BE2C (cell line): ENCODE results near the gene MEF2A.

Source experiments
- DNase-seq: peaks from one replicate; pipeline ENCODE4 v3.0.0-alpha.2; 2020
- H3K27me3 ChIP-seq: fragments of 250-450 bp; sonication (Bioruptor Pico); 2 replicates; pipeline ENCODE4 v1.5.1; 2020; ENCODE audit warnings: mild to moderate bottlenecking
- H3K36me3 ChIP-seq: fragments of 250-450 bp; sonication (Bioruptor Pico); 2 replicates; pipeline ENCODE4 v1.5.1; 2020; ENCODE audit warnings: mild to moderate bottlenecking
- H3K4me1 ChIP-seq: fragments of 250-450 bp; sonication (Bioruptor Pico); 2 replicates; pipeline ENCODE4 v1.5.1; 2020
- H3K4me3 ChIP-seq: 2 replicates; pipeline ENCODE4 v1.5.1; 2011; ENCODE audit warnings: low read depth, low read length
- H3K9me3 ChIP-seq: fragments of 250-450 bp; sonication (Bioruptor Pico); 2 replicates; pipeline ENCODE4 v1.5.1; 2020
- TF ChIP-seq, protein P1 (sequence below): IDR thresholded peaks from 2 replicates; pipeline ENCODE4 v1.5.1; 2012; ENCODE audit warnings: mild to moderate bottlenecking, low read depth, low read length

MEF2A gene

DNA sequence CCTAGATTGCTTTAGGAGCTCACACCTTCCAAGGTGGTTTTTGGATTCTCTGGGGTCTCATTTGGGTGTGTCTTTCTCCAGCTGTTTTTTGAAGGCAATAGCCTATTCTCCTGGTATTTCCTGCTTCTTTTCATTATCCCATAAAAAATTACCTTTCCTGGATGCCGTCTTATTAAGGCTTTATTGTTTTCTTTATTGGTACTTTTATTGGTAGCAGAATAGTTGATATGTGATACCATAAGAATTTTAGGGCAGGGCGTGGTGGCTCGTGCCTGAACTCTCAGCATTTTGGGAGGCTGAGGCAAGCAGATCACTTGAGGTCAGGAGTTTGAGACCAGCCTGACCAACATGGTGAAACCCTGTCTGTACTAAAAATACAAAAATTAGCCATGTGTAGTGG is 18.3 kb upstream of the MEF2A start:
- no peak for DNase-seq
- no peak overlapping the region for H3K4me3 ChIP-seq
- H3K9me3 ChIP-seq = no peaks in the 10 kb centered on the region
- no peaks in the 10 kb centered on the region for H3K4me1 ChIP-seq
- TF ChIP-seq, protein P1, sequence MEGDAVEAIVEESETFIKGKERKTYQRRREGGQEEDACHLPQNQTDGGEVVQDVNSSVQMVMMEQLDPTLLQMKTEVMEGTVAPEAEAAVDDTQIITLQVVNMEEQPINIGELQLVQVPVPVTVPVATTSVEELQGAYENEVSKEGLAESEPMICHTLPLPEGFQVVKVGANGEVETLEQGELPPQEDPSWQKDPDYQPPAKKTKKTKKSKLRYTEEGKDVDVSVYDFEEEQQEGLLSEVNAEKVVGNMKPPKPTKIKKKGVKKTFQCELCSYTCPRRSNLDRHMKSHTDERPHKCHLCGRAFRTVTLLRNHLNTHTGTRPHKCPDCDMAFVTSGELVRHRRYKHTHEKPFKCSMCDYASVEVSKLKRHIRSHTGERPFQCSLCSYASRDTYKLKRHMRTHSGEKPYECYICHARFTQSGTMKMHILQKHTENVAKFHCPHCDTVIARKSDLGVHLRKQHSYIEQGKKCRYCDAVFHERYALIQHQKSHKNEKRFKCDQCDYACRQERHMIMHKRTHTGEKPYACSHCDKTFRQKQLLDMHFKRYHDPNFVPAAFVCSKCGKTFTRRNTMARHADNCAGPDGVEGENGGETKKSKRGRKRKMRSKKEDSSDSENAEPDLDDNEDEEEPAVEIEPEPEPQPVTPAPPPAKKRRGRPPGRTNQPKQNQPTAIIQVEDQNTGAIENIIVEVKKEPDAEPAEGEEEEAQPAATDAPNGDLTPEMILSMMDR = no peak
- H3K36me3 ChIP-seq = no peaks in the 10 kb centered on the region
- no peaks in the 10 kb centered on the region for H3K27me3 ChIP-seq

DNA sequence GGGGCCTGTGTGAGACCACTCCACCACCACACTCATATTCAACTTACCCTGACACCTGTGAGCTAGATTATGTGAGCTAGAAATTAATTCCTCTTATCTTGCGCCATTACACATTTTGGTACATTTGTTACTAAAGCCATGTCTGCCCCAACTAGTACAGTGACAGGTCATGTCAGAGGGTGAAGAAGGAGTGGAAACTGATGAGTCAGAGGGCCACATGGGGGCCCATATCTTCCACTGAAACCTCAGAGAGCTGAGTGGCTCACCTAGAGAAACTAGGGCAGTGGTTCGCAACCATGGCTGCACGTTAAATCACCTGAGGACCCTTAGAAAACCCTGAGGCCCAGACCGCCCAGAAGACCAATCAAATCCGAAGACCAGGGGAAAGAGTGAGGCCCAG is 15.7 kb upstream of the MEF2A start:
- no peaks in the 10 kb centered on the region for H3K4me1 ChIP-seq
- H3K9me3 ChIP-seq = no peaks in the 10 kb centered on the region
- H3K36me3 ChIP-seq = no peaks in the 10 kb centered on the region
- TF ChIP-seq, protein P1 = no peak
- H3K4me3 ChIP-seq = no peak overlapping the region
- no peak for DNase-seq
- H3K27me3 ChIP-seq = no peaks in the 10 kb centered on the region

DNA sequence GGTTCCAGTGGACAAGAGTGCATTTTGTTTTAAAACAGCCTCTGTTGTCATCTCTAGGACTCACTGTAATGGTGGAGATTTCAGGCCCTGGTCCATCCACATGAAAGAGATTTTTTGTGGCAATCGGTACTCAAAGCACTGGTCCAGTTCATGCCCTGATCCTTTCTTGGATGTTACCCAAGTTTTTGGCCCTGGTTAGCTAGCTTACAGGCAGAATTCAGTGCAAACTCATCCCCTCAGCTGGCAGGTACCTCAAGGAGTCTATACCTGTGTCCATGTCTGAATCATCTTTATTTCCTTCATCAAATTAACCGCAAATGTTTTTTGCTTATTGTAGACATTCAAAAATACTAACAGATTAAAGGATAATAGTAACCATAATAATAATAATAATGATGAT is 13.7 kb upstream of the MEF2A start:
- TF ChIP-seq, protein P1 = no peak
- H3K27me3 ChIP-seq = no peaks in the 10 kb centered on the region
- no peak overlapping the region for H3K4me3 ChIP-seq
- no peaks in the 10 kb centered on the region; the same call in 1 of the 2 replicates for H3K9me3 ChIP-seq
- no peak for DNase-seq
- no peaks in the 10 kb centered on the region for H3K36me3 ChIP-seq
- no peaks in the 10 kb centered on the region for H3K4me1 ChIP-seq

DNA sequence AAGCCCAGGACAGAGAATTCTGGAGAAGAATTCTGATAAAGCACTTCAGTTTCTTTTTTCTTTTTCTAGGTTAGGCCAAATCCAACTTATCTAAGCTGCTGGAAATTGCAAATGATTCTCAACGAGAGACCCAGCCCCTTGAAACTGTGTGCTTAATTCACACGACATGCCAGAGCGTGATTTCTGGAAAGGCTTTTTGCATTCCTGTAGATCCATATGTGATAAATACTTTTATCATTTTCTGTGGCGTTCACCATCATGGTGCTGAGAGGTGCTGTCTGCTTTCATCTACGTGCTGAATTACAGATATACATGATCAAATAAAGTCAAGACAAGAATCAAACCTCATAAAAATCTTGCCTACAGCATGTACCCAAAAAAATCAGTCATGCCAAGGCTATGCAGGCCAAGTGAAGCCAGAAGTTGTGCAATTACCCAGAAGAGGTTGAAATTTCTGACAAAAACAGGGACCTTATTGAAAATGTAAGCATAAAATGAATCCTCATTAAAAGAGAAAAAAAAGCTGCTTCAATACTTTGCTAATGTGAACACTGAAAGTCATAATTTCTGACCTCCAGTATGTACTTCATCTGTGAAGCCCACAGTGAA is 10.8 kb upstream of the MEF2A start:
- TF ChIP-seq, protein P1 = no peak

DNA sequence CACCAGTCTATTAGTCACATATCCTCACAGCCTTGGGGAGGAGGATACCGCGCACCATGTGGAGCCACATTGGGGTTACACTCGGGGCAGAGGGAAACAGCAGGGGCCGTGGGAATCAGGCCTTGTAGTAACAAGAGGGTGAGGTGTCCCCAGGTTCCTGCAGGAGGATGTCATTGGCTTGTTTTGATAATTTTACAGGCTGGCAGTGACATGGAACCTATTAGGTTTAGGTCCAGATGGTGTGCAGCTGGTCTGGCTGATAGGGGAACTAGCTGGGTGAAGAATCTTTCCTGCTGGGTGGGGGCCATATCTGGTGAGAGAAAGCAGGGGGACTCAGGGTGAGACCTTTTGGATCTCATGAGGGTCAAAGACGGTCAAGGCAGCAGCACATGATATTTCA is 9.8 kb upstream of the MEF2A start:
- Histone ChIP-seq H3K9me3 (no peaks in the 10 kb centered on the region; the same call in 1 of the 2 replicates), H3K27me3 (no peaks in the 10 kb centered on the region), H3K36me3 (no peaks in the 10 kb centered on the region), H3K4me3 (no peak overlapping the region), H3K4me1 (no peaks in the 10 kb centered on the region)
- no peak for DNase-seq
- TF ChIP-seq, protein P1 = no peak

More for the DNA sequence above, 10.8 kb upstream of the MEF2A start:
- Histone ChIP-seq H3K27me3 (no peaks in the 10 kb centered on the region), H3K36me3 (no peaks in the 10 kb centered on the region), H3K9me3 (no peaks in the 10 kb centered on the region; the same call in 1 of the 2 replicates), H3K4me3 (no peak overlapping the region), H3K4me1 (no peaks in the 10 kb centered on the region)
- no peak for DNase-seq

DNA sequence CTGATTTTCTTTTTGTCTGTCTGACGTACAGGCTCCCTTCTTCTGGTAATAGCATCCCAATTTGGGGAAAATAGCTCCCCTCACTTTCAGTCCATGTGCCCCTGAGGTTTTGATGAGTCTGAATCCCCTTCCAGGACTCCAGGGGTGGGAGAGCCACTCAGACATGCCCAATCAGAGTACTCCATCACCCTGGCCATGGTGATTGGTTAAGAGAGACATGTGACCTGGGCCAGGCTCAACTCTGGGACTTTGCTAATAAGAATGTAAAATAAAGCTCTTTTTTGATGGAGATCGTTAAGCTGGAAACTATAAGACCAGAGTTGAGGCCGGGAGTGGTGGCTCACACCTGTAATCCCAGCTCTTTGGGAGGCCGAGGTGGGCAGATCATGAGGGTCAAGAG is 9.2 kb upstream of the MEF2A start:
- no peak for DNase-seq
- H3K27me3 ChIP-seq = no peaks in the 10 kb centered on the region
- no peaks in the 10 kb centered on the region; the same call in 1 of the 2 replicates for H3K9me3 ChIP-seq
- TF ChIP-seq, protein P1 = no peak
- H3K36me3 ChIP-seq = no peaks in the 10 kb centered on the region
- no peaks in the 10 kb centered on the region for H3K4me1 ChIP-seq
- no peak overlapping the region for H3K4me3 ChIP-seq
